K562 (cell line): Measurements from ENCODE around the gene NLRP6. TPM values are rescaled to one million over a fixed set of nuclear protein-coding genes. Genes with fewer than 3 reads are reported as not detected.

ENCODE experiments used
- CREBBP ChIP-seq: IDR thresholded peaks from one replicate; pipeline ENCODE4 v1.6.1; 2012; ENCODE audit warnings: low read depth, mild to moderate bottlenecking, control low read depth, inconsistent platforms, low read length
- ELF1 ChIP-seq: fragments of 200-800 bp; sonication (Bioruptor generic); IDR thresholded peaks from 2 replicates; pipeline ENCODE4 v1.6.1; 2016; ENCODE audit warnings: missing genetic modification characterization, missing compliant biosample characterization
- ERF ChIP-seq: fragments of 450-650 bp; formaldehyde crosslinking; IDR thresholded peaks from 2 replicates; pipeline ENCODE4 v1.4.0; 2020; ENCODE audit warnings: mild to moderate bottlenecking, mixed read lengths
- FOXK1 ChIP-seq: sonication (generic); formaldehyde crosslinking; IDR thresholded peaks from 2 replicates; pipeline ENCODE4 v1.8.0; 2022; ENCODE audit warnings: missing genetic modification reagents, mild to moderate bottlenecking, borderline replicate concordance
- HCFC1 ChIP-seq: IDR thresholded peaks from 2 replicates; pipeline ENCODE4 v1.6.1; 2012; ENCODE audit warnings: low read depth, low read length, improper control_type of control experiment
- HDAC2 ChIP-seq: fragments of 450-650 bp; IDR thresholded peaks from 2 replicates; pipeline ENCODE4 v1.6.1; 2016; ENCODE audit warnings: mild to moderate bottlenecking
- HNRNPLL ChIP-seq: fragments of 200-400 bp; formaldehyde crosslinking; IDR thresholded peaks from 2 replicates; pipeline ENCODE4 v1.6.1; 2017; ENCODE audit warnings: low read length, low read depth, mild to moderate bottlenecking; ENCODE audit not compliant: poor library complexity, severe bottlenecking
- NRF1 ChIP-seq, 2 experiments: fragments of 450-650 bp; IDR thresholded peaks in 1 of 2; conservative IDR thresholded peaks in 1 of 2; 2 replicates each; pipeline ENCODE4 v1.6.1; 2014; ENCODE audit warnings: mild to moderate bottlenecking in 2 of 2
- PML ChIP-seq: IDR thresholded peaks from 2 replicates; pipeline ENCODE4 v1.6.1; 2012; ENCODE audit warnings: low read length, inconsistent platforms
- POLR2A ChIP-seq: fragments of 450-650 bp; conservative IDR thresholded peaks from 2 replicates; pipeline ENCODE4 v1.6.1; 2016
- RBM17 ChIP-seq: fragments of 200-400 bp; formaldehyde crosslinking; IDR thresholded peaks from 2 replicates; pipeline ENCODE4 v1.6.1; 2017; ENCODE audit warnings: low read depth, mild to moderate bottlenecking, low read length, borderline replicate concordance
- SFPQ ChIP-seq: fragments of 200-400 bp; formaldehyde crosslinking; IDR thresholded peaks from 2 replicates; pipeline ENCODE4 v1.6.1; 2017; ENCODE audit warnings: mild to moderate bottlenecking, low read depth, low read length, moderate library complexity
- SIN3B ChIP-seq: fragments of 450-650 bp; IDR thresholded peaks from 2 replicates; pipeline ENCODE4 v1.6.1; 2017; ENCODE audit warnings: low read depth, mild to moderate bottlenecking, moderate library complexity
- SIX5 ChIP-seq, 2 experiments: IDR thresholded peaks; 2 replicates each; pipeline ENCODE4 v1.6.1; 2011; ENCODE audit warnings: low read length in 2 of 2, borderline replicate concordance in 1 of 2, low read depth in 1 of 2, mild to moderate bottlenecking in 1 of 2, moderate library complexity in 1 of 2; ENCODE audit not compliant: insufficient read depth in 1 of 2
- SMAD1 ChIP-seq: fragments of 150-350 bp; IDR thresholded peaks from 2 replicates; pipeline ENCODE4 v1.6.1; 2014; ENCODE audit warnings: low read length, low read depth; ENCODE audit not compliant: partially characterized antibody
- SUPT5H ChIP-seq: fragments of 450-650 bp; IDR thresholded peaks from 2 replicates; pipeline ENCODE4 v1.6.1; 2016
- TBP ChIP-seq: optimal IDR thresholded peaks from 2 replicates; pipeline ENCODE3; 2011; ENCODE audit warnings: low read depth, low read length, improper control_type of control experiment
- TCF15 ChIP-seq: fragments of 250-450 bp; sonication (Bioruptor Pico); IDR thresholded peaks from 2 replicates; pipeline ENCODE4 v1.8.0; 2022; ENCODE audit warnings: moderate library complexity, mild to moderate bottlenecking, inconsistent platforms
- TFAP4 ChIP-seq: sonication (generic); formaldehyde crosslinking; IDR thresholded peaks from 2 replicates; pipeline ENCODE4 v1.8.0; 2022; ENCODE audit warnings: missing genetic modification reagents, mild to moderate bottlenecking, moderate library complexity, borderline replicate concordance
- THAP7 ChIP-seq: fragments of 250-450 bp; sonication (Bioruptor Pico); IDR thresholded peaks from 2 replicates; pipeline ENCODE4 v1.5.0; 2021
- YY1 ChIP-seq, 3 experiments: IDR thresholded peaks; 2 replicates each; pipeline ENCODE4 v1.6.1; 2011; ENCODE audit warnings: low read length in 2 of 3, mild to moderate bottlenecking in 2 of 3, moderate library complexity in 2 of 3, borderline replicate concordance in 1 of 3, control low read depth in 1 of 3, low read depth in 1 of 3; ENCODE audit not compliant: insufficient read depth in 3 of 3, insufficient replicate concordance in 2 of 3, control insufficient read depth in 1 of 3, insufficient read length in 1 of 3; ENCODE audit errors: extremely low read depth in 1 of 3
- ZNF212 ChIP-seq: fragments of 450-650 bp; formaldehyde crosslinking; IDR thresholded peaks from 2 replicates; pipeline ENCODE4 v1.4.0; 2020; ENCODE audit warnings: mild to moderate bottlenecking
- polyA plus RNA-seq, 8 experiments: library from polyadenylated mRNA; depleted of rRNA in 4 of 8; stranded (reverse) in 5 of 8; unstranded in 3 of 8; fragments of >200 nt; fragmentation: Nextera tagmentation in 2 of 8; fragmentation: Illumina TruSeq in 1 of 8; extraction: Ambion mirVana in 2 of 8; extraction: Trizol in 1 of 8; gene quantifications; 2 replicates each; pipeline versions ENCODE4 v1.2.1 to v1.2.3, GENCODE V29; 2011 to 2014; ENCODE audit warnings: inconsistent platforms in 1 of 8, missing spikeins in 1 of 8
- total RNA-seq, 7 experiments: library from RNA; depleted of rRNA in 6 of 7; stranded (reverse); fragments of >200 nt in 6 of 7; fragmentation: Illumina TruSeq in 2 of 7; extraction: Trizol in 2 of 7; gene quantifications; 2 replicates each; pipeline versions ENCODE4 v1.2.1 to v1.2.3, GENCODE V29; 2011 to 2021; ENCODE audit warnings: low replicate concordance in 1 of 7

The NLRP6 gene
- total and polyA plus RNA-seq, 9 of the 15 experiments (the other 6 are each of a cell fraction or from before 2014, with no cell fraction given) = 0.03 to 0.18 (median 0.15) TPM; not detected in 5

GRCh38 chr11:236774-237767 is 41.1 kb upstream of the NLRP6 start, which contains the start of gene PSMD13 (continued):
- TF ChIP-seq CREBBP (no peak), NRF1 (conservative IDR thresholded peaks at IDR 0.05 in 1 of 2, IDR thresholded peaks at IDR 0.05 in 1 of 2) (peak; percentile 68 to 72), HNRNPLL (peak; percentile 91), YY1 (IDR thresholded peaks at IDR 0.05; ENCODE audit: borderline replicate concordance in 1 of 3, control insufficient read depth in 1 of 3, extremely low read depth in 1 of 3, insufficient read depth in 3 of 3, insufficient read length in 1 of 3, insufficient replicate concordance in 2 of 3, low read depth in 1 of 3, low read length in 2 of 3) (peak in 2 of 3 experiments; percentile 70 to 73), ZNF212 (no peak), HCFC1 (peak; percentile 76), ELF1 (tag) (peak; percentile 84), PML (peak; percentile 61; the same call in 1 of the 2 replicates), SFPQ (no peak), TBP (peak; percentile 23), SIX5 (IDR thresholded peaks at IDR 0.05; ENCODE audit: borderline replicate concordance in 1 of 2, insufficient read depth in 1 of 2, low read depth in 1 of 2, low read length in 2 of 2) (no peak), THAP7 (CRISPR knock-in tag) (0 out of 2 replicates have a peak, but pooled peaks have one; percentile 38), SIN3B (peak; percentile 92), TFAP4 (CRISPR knock-in tag) (peak; percentile 72), TCF15 (CRISPR knock-in tag) (no peak), RBM17 (no peak), SMAD1 (peak; percentile 49), SUPT5H (peak; percentile 83), POLR2A (peak; percentile 84), FOXK1 (CRISPR knock-in tag) (no peak), HDAC2 (peak; percentile 88; the same call in 1 of the 2 replicates), ERF (CRISPR knock-in tag) (0 out of 2 replicates have a peak, but pooled peaks have one; percentile 49)
